Activated T-cell treated with anti-CD3 and anti-CD28 coated beads, Interleukin-2, amount 50 U/mL, for 4 hours (primary cell): ENCODE measurements around the gene UBASH3A. TPM values are rescaled to one million over a fixed set of nuclear protein-coding genes. Genes with fewer than 3 reads are reported as not detected.

Experiments
- ATAC-seq, 2 donors: fragments of 200-7000 bp; cut with Tn5 transposase; one replicate each; pipeline ENCODE4 v1.10.0; 2021
- DNase-seq: peaks from one replicate; pipeline ENCODE4 v3.0.0-alpha.2; 2020
- H3K27me3 Mint-ChIP-seq: one replicate; pipeline ENCODE4 v1.8.0; 2021; ENCODE audit warnings: low read depth, mixed read lengths
- H3K36me3 Mint-ChIP-seq: one replicate; pipeline ENCODE4 v1.8.0; 2022; ENCODE audit warnings: mixed read lengths; ENCODE audit not compliant: insufficient read depth
- H3K4me1 Mint-ChIP-seq: one replicate; pipeline ENCODE4 v1.8.0; 2021; ENCODE audit warnings: low read depth, mixed read lengths
- H3K4me3 Mint-ChIP-seq: one replicate; pipeline ENCODE4 v1.8.0; 2021; ENCODE audit warnings: mild to moderate bottlenecking, moderate library complexity, mixed read lengths
- H3K9me3 Mint-ChIP-seq: one replicate; pipeline ENCODE4 v1.8.0; 2021; ENCODE audit warnings: mixed read lengths
- total RNA-seq, 3 donors: library from RNA; stranded (reverse); gene quantifications; one replicate each; pipeline ENCODE4 v1.2.1, GENCODE V29; 2021

UBASH3A gene
- total RNA-seq, 3 donors from 2014 or later: 8.8 to 13.7 (median 11.3) TPM

- H3K27me3 Mint-ChIP-seq: no peaks in the 10 kb centered on the region
- no peaks in the 10 kb centered on the region for H3K9me3 Mint-ChIP-seq
- no peak for DNase-seq
Observed at GRCh38 chr21:42455754-42456440, 52.2 kb downstream of the UBASH3A start.

GRCh38 chr21:42456457-42456856 lies 52.8 kb downstream of the UBASH3A start:
- DNase-seq (peak; percentile 39), ATAC-seq (peak; percentile 97 to 99)
- Mint-ChIP-seq H3K4me3 (no peak overlapping the region), H3K36me3 (no peaks in the 10 kb centered on the region), H3K27me3 (no peaks in the 10 kb centered on the region), H3K4me1 (peaks cover 34% of the 10 kb centered on the region), H3K9me3 (no peaks in the 10 kb centered on the region)

More at GRCh38 chr21:42455754-42456440, 52.2 kb downstream of the UBASH3A start:
- Mint-ChIP-seq H3K36me3 (no peaks in the 10 kb centered on the region), H3K4me1 (peaks cover 29% of the 10 kb centered on the region), H3K4me3 (no peak overlapping the region)
- no peak for ATAC-seq

- no peaks in the 10 kb centered on the region for H3K27me3 Mint-ChIP-seq
Observed at GRCh38 chr21:42459082-42459460, 55.4 kb downstream of the UBASH3A start.

GRCh38 chr21:42459546-42460215 lies 56.0 kb downstream of the UBASH3A start:
- Mint-ChIP-seq H3K4me3 (no peak overlapping the region), H3K36me3 (no peaks in the 10 kb centered on the region), H3K4me1 (peaks cover 64% of the 10 kb centered on the region), H3K9me3 (no peaks in the 10 kb centered on the region), H3K27me3 (no peaks in the 10 kb centered on the region)
- ATAC-seq (no peak), DNase-seq (no peak)

More at GRCh38 chr21:42459082-42459460, 55.4 kb downstream of the UBASH3A start:
- Mint-ChIP-seq H3K4me1 (peaks cover 59% of the 10 kb centered on the region), H3K4me3 (no peak overlapping the region), H3K9me3 (no peaks in the 10 kb centered on the region), H3K36me3 (no peaks in the 10 kb centered on the region)
- ATAC-seq: no peak
- DNase-seq: no peak

- DNase-seq (no peak), ATAC-seq (peak; percentile 12 to 49)
- Mint-ChIP-seq H3K4me1 (peaks cover 70% of the 10 kb centered on the region), H3K9me3 (no peaks in the 10 kb centered on the region), H3K4me3 (peak overlapping the region; percentile 39), H3K27me3 (no peaks in the 10 kb centered on the region), H3K36me3 (no peaks in the 10 kb centered on the region)
Observed at GRCh38 chr21:42460391-42461184, 56.9 kb downstream of the UBASH3A start.

- DNase-seq: no peak
Observed at GRCh38 chr21:42461185-42461520, 57.5 kb downstream of the UBASH3A start.

GRCh38 chr21:42461881-42462877 lies 58.5 kb downstream of the UBASH3A start:
- no peak for ATAC-seq
- Mint-ChIP-seq H3K36me3 (no peaks in the 10 kb centered on the region), H3K9me3 (no peaks in the 10 kb centered on the region), H3K4me1 (peaks cover 60% of the 10 kb centered on the region), H3K27me3 (no peaks in the 10 kb centered on the region), H3K4me3 (no peak overlapping the region)
- no peak for DNase-seq

More at GRCh38 chr21:42461185-42461520, 57.5 kb downstream of the UBASH3A start:
- H3K4me3 Mint-ChIP-seq: peak overlapping the region; percentile 5
- H3K9me3 Mint-ChIP-seq: no peaks in the 10 kb centered on the region
- peaks cover 70% of the 10 kb centered on the region for H3K4me1 Mint-ChIP-seq
- H3K36me3 Mint-ChIP-seq: no peaks in the 10 kb centered on the region
- no peaks in the 10 kb centered on the region for H3K27me3 Mint-ChIP-seq
- no peak for ATAC-seq

GRCh38 chr21:42463861-42464515 lies 60.3 kb downstream of the UBASH3A start:
- H3K36me3 Mint-ChIP-seq: no peaks in the 10 kb centered on the region
- H3K4me1 Mint-ChIP-seq: peaks cover 63% of the 10 kb centered on the region
- H3K27me3 Mint-ChIP-seq: no peaks in the 10 kb centered on the region
- H3K9me3 Mint-ChIP-seq: no peaks in the 10 kb centered on the region
- ATAC-seq (peak; percentile 57 to 80), DNase-seq (peak; percentile 67)
- H3K4me3 Mint-ChIP-seq: peak overlapping the region; percentile 59

GRCh38 chr21:42465008-42465802 lies 61.5 kb downstream of the UBASH3A start:
- no peaks in the 10 kb centered on the region for H3K36me3 Mint-ChIP-seq
- no peak overlapping the region for H3K4me3 Mint-ChIP-seq
- no peak for ATAC-seq
- no peaks in the 10 kb centered on the region for H3K9me3 Mint-ChIP-seq
- peaks cover 59% of the 10 kb centered on the region for H3K4me1 Mint-ChIP-seq
- peaks cover 2% of the 10 kb centered on the region for H3K27me3 Mint-ChIP-seq
- no peak for DNase-seq

GRCh38 chr21:42465803-42466127 lies 62.1 kb downstream of the UBASH3A start:
- H3K4me3 Mint-ChIP-seq: no peak overlapping the region
- peaks cover 53% of the 10 kb centered on the region for H3K4me1 Mint-ChIP-seq
- H3K27me3 Mint-ChIP-seq: peaks cover 2% of the 10 kb centered on the region
- DNase-seq (no peak), ATAC-seq (no peak)
- H3K36me3 Mint-ChIP-seq: no peaks in the 10 kb centered on the region
- no peaks in the 10 kb centered on the region for H3K9me3 Mint-ChIP-seq

GRCh38 chr21:42466700-42467099 lies 63.0 kb downstream of the UBASH3A start:
- H3K9me3 Mint-ChIP-seq: no peaks in the 10 kb centered on the region
- no peak overlapping the region for H3K4me3 Mint-ChIP-seq
- no peak for ATAC-seq
- H3K27me3 Mint-ChIP-seq: peaks cover 2% of the 10 kb centered on the region
- no peaks in the 10 kb centered on the region for H3K36me3 Mint-ChIP-seq
- no peak for DNase-seq
- H3K4me1 Mint-ChIP-seq: peaks cover 44% of the 10 kb centered on the region

GRCh38 chr21:42467140-42467983 lies 63.7 kb downstream of the UBASH3A start:
- Mint-ChIP-seq H3K27me3 (peaks cover 2% of the 10 kb centered on the region), H3K36me3 (no peaks in the 10 kb centered on the region), H3K4me1 (peaks cover 37% of the 10 kb centered on the region), H3K4me3 (no peak overlapping the region), H3K9me3 (no peaks in the 10 kb centered on the region)
- ATAC-seq: no peak
- no peak for DNase-seq
